ENCODE data around the gene MTRFR. TPM values are rescaled to one million over a fixed set of nuclear protein-coding genes. Genes with fewer than 3 reads are reported as not detected.
A peak's percentile ranks its signal among the peaks of the same experiment; 100 is the strongest.

Gene MTRFR
- total RNA-seq, 1 experiment from 2014 or later, result 15.7 TPM

- POLR2A ChIA-PET, result no interaction called here
- no peak for DNase-seq (ENCODE audit: low spot score)
- ATAC-seq, result no peak
- no peaks in the 10 kb centered on the region for H3K27me3 Mint-ChIP-seq (ENCODE audit: low read depth)
- TF ChIP-seq ATF3 (CRISPR knock-in tag; conservative IDR thresholded peaks at IDR 0.05) (no peak), ESRRA (CRISPR knock-in tag; IDR thresholded peaks at IDR 0.05; ENCODE audit: borderline replicate concordance) (no peak), AFF4 (CRISPR knock-in tag; IDR thresholded peaks at IDR 0.05; ENCODE audit: borderline replicate concordance) (no peak), FOXK1 (CRISPR knock-in tag; IDR thresholded peaks at IDR 0.05) (no peak), NR3C1 (CRISPR knock-in tag; conservative IDR thresholded peaks at IDR 0.05; ENCODE audit: low read depth) (no peak), PRRX2 (CRISPR knock-in tag; IDR thresholded peaks at IDR 0.05) (no peak)
- no peak overlapping the region for H3K4me3 Mint-ChIP-seq
- peaks cover 6% of the 10 kb centered on the region for H3K4me1 Mint-ChIP-seq
- H3K9me3 Mint-ChIP-seq, result no peaks in the 10 kb centered on the region
- H3K36me3 Mint-ChIP-seq, result no peaks in the 10 kb centered on the region
- CTCF ChIA-PET, result interaction anchor here (1.1 to 2.9 kb wide), 2 partner anchors 17 to 49 kb away, joined by 5 to 11 read pairs; partner anchors contain the start of gene MPHOSPH9
- peak overlapping the region; percentile 24; the same call in 1 of the 2 replicates for H3K27ac Mint-ChIP-seq
Observed at GRCh38 chr12:123282111-123282510, 48.9 kb downstream of the MTRFR start.

GRCh38 chr12:123283461-123283860 lies 50.2 kb downstream of the MTRFR start:
- H3K27ac Mint-ChIP-seq, result no peak overlapping the region
- TF ChIP-seq ZNF532 (CRISPR knock-in tag; IDR thresholded peaks at IDR 0.05; ENCODE audit: borderline replicate concordance) (no peak), SMAD4 (CRISPR knock-in tag; IDR thresholded peaks at IDR 0.05) (no peak), ATF2 (CRISPR knock-in tag; IDR thresholded peaks at IDR 0.05; ENCODE audit: borderline replicate concordance, low read depth) (no peak), ETV6 (CRISPR knock-in tag; IDR thresholded peaks at IDR 0.05) (no peak), ZNF671 (CRISPR knock-in tag; IDR thresholded peaks at IDR 0.05) (no peak), FOXP4 (CRISPR knock-in tag; IDR thresholded peaks at IDR 0.05) (no peak), ZNF219 (CRISPR knock-in tag; IDR thresholded peaks at IDR 0.05; ENCODE audit: borderline replicate concordance) (no peak), FOXK1 (CRISPR knock-in tag; IDR thresholded peaks at IDR 0.05) (no peak), TP53 (CRISPR knock-in tag; IDR thresholded peaks at IDR 0.05) (no peak), AFF4 (CRISPR knock-in tag; IDR thresholded peaks at IDR 0.05; ENCODE audit: borderline replicate concordance) (no peak), ZNF416 (CRISPR knock-in tag; IDR thresholded peaks at IDR 0.05) (no peak), ZNF425 (CRISPR knock-in tag; conservative IDR thresholded peaks at IDR 0.05) (no peak)
- H3K36me3 Mint-ChIP-seq, result no peaks in the 10 kb centered on the region
- DNase-seq (ENCODE audit: low spot score) (no peak), ATAC-seq (no peak)
- CTCF ChIA-PET, result interaction anchor here (0.7 kb wide), 1 partner anchor 82 kb away, joined by 4 read pairs; no protein-coding TSS in a partner anchor
- peaks cover 8% of the 10 kb centered on the region for H3K4me1 Mint-ChIP-seq
- no peaks in the 10 kb centered on the region for H3K27me3 Mint-ChIP-seq (ENCODE audit: low read depth)
- POLR2A ChIA-PET, result no interaction called here
- H3K9me3 Mint-ChIP-seq, result no peaks in the 10 kb centered on the region
- no peak overlapping the region for H3K4me3 Mint-ChIP-seq

Measured in WTC11 (cell line).